ENCODE data around the gene IL17RB. TPM values are rescaled to one million over a fixed set of nuclear protein-coding genes. Genes with fewer than 3 reads are reported as not detected.

IL17RB gene
- total RNA-seq, 1 donor: under 0.01 TPM

GRCh38 chr3:53800041-53800906 is 46.1 kb upstream of the IL17RB start:
- H3K27ac ChIP-seq (ENCODE audit: low read depth, low read length): no peak overlapping the region

GRCh38 chr3:53801319-53801718 is 45.0 kb upstream of the IL17RB start:
- H3K27ac ChIP-seq (ENCODE audit: low read depth, low read length): no peak overlapping the region
- no peak for TF ChIP-seq CTCF (IDR thresholded peaks at IDR 0.05; ENCODE audit: extremely low read depth, low read depth, low read length)

More at GRCh38 chr3:53800041-53800906, 46.1 kb upstream of the IL17RB start:
- Histone ChIP-seq H3K79me2 (ENCODE audit: insufficient read depth, low read length) (no peaks in the 10 kb centered on the region), H3K9me3 (ENCODE audit: low read depth, low read length) (no peaks in the 10 kb centered on the region), H3K4me3 (ENCODE audit: insufficient read depth, low read length) (no peak overlapping the region), H3K27me3 (ENCODE audit: insufficient read depth, low read length) (no peaks in the 10 kb centered on the region), H3K4me1 (ENCODE audit: insufficient read depth, low read length) (peaks cover 14% of the 10 kb centered on the region), H4K20me1 (ENCODE audit: insufficient read depth, low read length) (no peaks in the 10 kb centered on the region), H2AFZ (ENCODE audit: low read length) (no peak overlapping the region), H3K36me3 (ENCODE audit: insufficient read depth, low read length) (no peaks in the 10 kb centered on the region), H3K4me2 (ENCODE audit: insufficient read depth, low read length) (no peak overlapping the region)
- no peak for TF ChIP-seq CTCF (IDR thresholded peaks at IDR 0.05; ENCODE audit: extremely low read depth, low read depth, low read length)
- no peak for DNase-seq (ENCODE audit: insufficient read length, low spot score, missing footprints)

GRCh38 chr3:53802256-53802880 is 44.0 kb upstream of the IL17RB start:
- H4K20me1 ChIP-seq (ENCODE audit: insufficient read depth, low read length): no peaks in the 10 kb centered on the region
- peaks cover 32% of the 10 kb centered on the region for H3K4me1 ChIP-seq (ENCODE audit: insufficient read depth, low read length)
- no peak overlapping the region for H3K27ac ChIP-seq (ENCODE audit: low read depth, low read length)
- H3K36me3 ChIP-seq (ENCODE audit: insufficient read depth, low read length): no peaks in the 10 kb centered on the region
- no peak overlapping the region for H3K4me2 ChIP-seq (ENCODE audit: insufficient read depth, low read length)
- no peak for TF ChIP-seq CTCF (IDR thresholded peaks at IDR 0.05; ENCODE audit: extremely low read depth, low read depth, low read length)
- H2AFZ ChIP-seq (ENCODE audit: low read length): no peak overlapping the region
- DNase-seq (ENCODE audit: insufficient read length, low spot score, missing footprints): no peak
- no peaks in the 10 kb centered on the region for H3K27me3 ChIP-seq (ENCODE audit: insufficient read depth, low read length)
- H3K9me3 ChIP-seq (ENCODE audit: low read depth, low read length): no peaks in the 10 kb centered on the region
- H3K79me2 ChIP-seq (ENCODE audit: insufficient read depth, low read length): no peaks in the 10 kb centered on the region
- H3K4me3 ChIP-seq (ENCODE audit: insufficient read depth, low read length): no peak overlapping the region

More at GRCh38 chr3:53801319-53801718, 45.0 kb upstream of the IL17RB start:
- no peaks in the 10 kb centered on the region for H3K79me2 ChIP-seq (ENCODE audit: insufficient read depth, low read length)
- DNase-seq (ENCODE audit: insufficient read length, low spot score, missing footprints): no peak
- no peaks in the 10 kb centered on the region for H3K36me3 ChIP-seq (ENCODE audit: insufficient read depth, low read length)
- H3K9me3 ChIP-seq (ENCODE audit: low read depth, low read length): no peaks in the 10 kb centered on the region
- H2AFZ ChIP-seq (ENCODE audit: low read length): no peak overlapping the region
- peaks cover 24% of the 10 kb centered on the region for H3K4me1 ChIP-seq (ENCODE audit: insufficient read depth, low read length)
- no peak overlapping the region for H3K4me2 ChIP-seq (ENCODE audit: insufficient read depth, low read length)
- H3K4me3 ChIP-seq (ENCODE audit: insufficient read depth, low read length): no peak overlapping the region
- no peaks in the 10 kb centered on the region for H3K27me3 ChIP-seq (ENCODE audit: insufficient read depth, low read length)
- H4K20me1 ChIP-seq (ENCODE audit: insufficient read depth, low read length): no peaks in the 10 kb centered on the region
